ENCODE data around the gene PKP1.

Gene PKP1

GRCh38 chr1:201356236-201356635 lies 72.9 kb downstream of the PKP1 start:
- H3K27ac ChIP-seq, result no peak overlapping the region
- H3K4me1 ChIP-seq, result peaks cover 16% of the 10 kb centered on the region
- H3K36me3 ChIP-seq, result no peaks in the 10 kb centered on the region
- no peak overlapping the region for H3K9ac ChIP-seq
- H4K20me1 ChIP-seq, result no peaks in the 10 kb centered on the region
- no peak for TF ChIP-seq Cebpa-rat (IDR thresholded peaks at IDR 0.05)
- H3K4me3 ChIP-seq, result no peak overlapping the region
- no peak overlapping the region for H3K4me2 ChIP-seq
- H3K27me3 ChIP-seq, result no peaks in the 10 kb centered on the region
- H3K9me3 ChIP-seq, result no peaks in the 10 kb centered on the region

DNA sequence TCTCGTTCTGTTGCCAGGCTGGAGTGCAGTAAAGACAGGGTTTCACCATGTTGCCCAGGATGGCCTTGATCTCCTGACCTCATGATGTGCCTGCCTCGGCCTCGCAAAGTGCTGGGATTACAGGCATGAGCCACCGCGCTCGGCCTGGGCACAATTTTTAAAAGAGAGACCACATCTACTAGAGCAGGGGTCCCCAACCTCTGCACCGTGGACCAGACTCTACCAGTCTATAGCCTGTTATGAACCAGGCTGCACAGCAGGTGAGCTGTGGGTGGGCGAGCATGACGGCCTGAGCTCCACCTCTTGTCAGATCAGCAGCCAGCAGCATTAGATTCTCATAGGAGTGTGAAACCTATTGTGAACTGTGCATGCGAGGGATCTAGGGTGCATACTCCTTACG lies 73.4 kb downstream of the PKP1 start:
- Histone ChIP-seq H3K9me3 (no peaks in the 10 kb centered on the region), H3K27ac (no peak overlapping the region), H3K4me1 (peaks cover 21% of the 10 kb centered on the region), H4K20me1 (no peaks in the 10 kb centered on the region), H3K9ac (no peak overlapping the region), H3K4me3 (no peak overlapping the region), H3K4me2 (no peak overlapping the region), H3K36me3 (no peaks in the 10 kb centered on the region), H3K27me3 (no peaks in the 10 kb centered on the region)
- no peak for TF ChIP-seq Cebpa-rat (IDR thresholded peaks at IDR 0.05)

DNA sequence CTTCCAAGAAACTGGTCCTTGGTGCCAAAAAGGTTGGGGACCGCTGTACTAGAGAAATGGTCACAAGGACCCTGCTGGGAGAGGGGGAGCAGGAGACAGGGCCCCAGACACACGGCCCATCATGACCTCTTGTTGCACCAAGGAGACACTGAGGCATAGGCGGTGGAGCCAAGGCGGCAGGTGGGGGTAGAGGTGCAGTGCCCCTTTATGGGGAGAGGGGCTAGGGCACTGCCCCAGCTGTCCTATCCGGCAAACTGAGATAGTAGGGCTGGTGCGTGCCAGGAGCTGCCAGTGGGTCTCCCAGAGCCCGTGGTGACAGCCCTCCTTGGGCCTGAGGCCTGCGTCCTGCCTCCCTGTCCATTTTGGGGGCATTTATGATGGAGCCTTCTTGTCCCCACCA lies 73.9 kb downstream of the PKP1 start:
- Histone ChIP-seq H3K4me1 (peaks cover 26% of the 10 kb centered on the region), H3K27me3 (no peaks in the 10 kb centered on the region), H4K20me1 (no peaks in the 10 kb centered on the region), H3K36me3 (no peaks in the 10 kb centered on the region), H3K9me3 (no peaks in the 10 kb centered on the region), H3K4me2 (no peak overlapping the region), H3K27ac (no peak overlapping the region), H3K4me3 (no peak overlapping the region), H3K9ac (no peak overlapping the region)
- TF ChIP-seq Cebpa-rat (IDR thresholded peaks at IDR 0.05), result no peak

- no peak for TF ChIP-seq Cebpa-rat (IDR thresholded peaks at IDR 0.05)
- no peak overlapping the region for H3K4me3 ChIP-seq
- no peaks in the 10 kb centered on the region for H3K27me3 ChIP-seq
- H3K9ac ChIP-seq, result no peak overlapping the region
- peaks cover 32% of the 10 kb centered on the region for H3K4me1 ChIP-seq
- no peaks in the 10 kb centered on the region for H4K20me1 ChIP-seq
- H3K27ac ChIP-seq, result no peak overlapping the region
- H3K36me3 ChIP-seq, result no peaks in the 10 kb centered on the region
- no peaks in the 10 kb centered on the region for H3K9me3 ChIP-seq
- no peak overlapping the region for H3K4me2 ChIP-seq
Measured at GRCh38 chr1:201357636-201358348, 74.5 kb downstream of the PKP1 start.

DNA sequence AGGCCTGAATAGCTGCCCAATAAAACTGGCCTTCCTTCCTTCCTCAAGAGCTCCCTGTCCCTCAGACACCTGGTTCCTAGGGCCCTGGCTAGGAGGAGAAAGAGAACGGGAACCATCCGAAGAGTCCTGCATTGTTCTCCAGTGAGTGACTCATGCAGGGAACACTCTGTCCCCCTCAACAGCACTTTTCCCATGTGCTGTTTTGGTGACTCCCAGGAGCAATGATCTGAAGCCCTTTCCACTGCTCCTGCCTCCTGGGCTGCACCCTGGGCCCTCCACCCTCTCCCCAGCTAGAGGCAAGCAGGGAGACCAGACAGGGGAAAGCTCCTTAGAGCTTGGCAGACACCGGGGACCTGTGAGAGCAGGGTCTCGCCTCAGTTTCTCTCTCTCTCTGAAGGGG lies 75.3 kb downstream of the PKP1 start:
- Histone ChIP-seq H3K9me3 (no peaks in the 10 kb centered on the region), H3K4me2 (no peak overlapping the region), H3K4me3 (no peak overlapping the region), H3K36me3 (no peaks in the 10 kb centered on the region), H3K9ac (no peak overlapping the region), H3K27ac (no peak overlapping the region), H3K27me3 (no peaks in the 10 kb centered on the region), H4K20me1 (no peaks in the 10 kb centered on the region), H3K4me1 (peaks cover 40% of the 10 kb centered on the region)
- TF ChIP-seq Cebpa-rat (IDR thresholded peaks at IDR 0.05), result no peak

GRCh38 chr1:201359031-201359872 lies 75.9 kb downstream of the PKP1 start:
- peak overlapping the region; percentile 54 for H3K27ac ChIP-seq
- no peak overlapping the region for H3K4me3 ChIP-seq
- TF ChIP-seq Cebpa-rat (IDR thresholded peaks at IDR 0.05), result no peak
- no peaks in the 10 kb centered on the region for H3K36me3 ChIP-seq
- peaks cover 47% of the 10 kb centered on the region for H3K4me1 ChIP-seq
- no peaks in the 10 kb centered on the region for H4K20me1 ChIP-seq
- peak overlapping the region; percentile 51 for H3K4me2 ChIP-seq
- H3K9ac ChIP-seq, result no peak overlapping the region
- no peaks in the 10 kb centered on the region for H3K27me3 ChIP-seq
- no peaks in the 10 kb centered on the region for H3K9me3 ChIP-seq

GRCh38 chr1:201359873-201360210 lies 76.5 kb downstream of the PKP1 start:
- Histone ChIP-seq H3K9me3 (no peaks in the 10 kb centered on the region), H3K27ac (no peak overlapping the region), H4K20me1 (no peaks in the 10 kb centered on the region), H3K27me3 (no peaks in the 10 kb centered on the region), H3K36me3 (no peaks in the 10 kb centered on the region), H3K4me3 (no peak overlapping the region), H3K4me1 (peaks cover 52% of the 10 kb centered on the region), H3K9ac (no peak overlapping the region), H3K4me2 (peak overlapping the region; percentile 51; the same call in 1 of the 2 replicates)
- no peak for TF ChIP-seq Cebpa-rat (IDR thresholded peaks at IDR 0.05)

DNA sequence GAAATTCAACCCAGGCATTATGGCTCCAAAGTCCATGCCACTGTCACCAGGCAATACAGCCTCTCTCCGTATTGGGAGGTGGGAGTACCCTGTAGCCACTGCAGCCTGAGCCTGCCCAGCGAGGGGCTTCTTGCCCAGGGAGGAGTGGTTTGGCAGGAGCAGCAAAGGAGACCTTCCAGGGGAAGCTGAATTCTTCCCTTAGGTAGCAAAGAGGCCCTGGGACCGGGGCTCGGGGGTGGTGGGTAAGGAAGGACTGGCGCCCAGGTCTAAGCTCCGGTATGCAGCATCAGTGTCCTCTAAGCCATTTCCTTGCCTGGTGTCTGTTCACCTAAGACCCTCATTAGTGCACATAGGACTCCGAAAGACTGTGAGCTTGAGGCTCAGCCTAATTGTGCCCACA lies 77.2 kb downstream of the PKP1 start:
- no peaks in the 10 kb centered on the region for H3K36me3 ChIP-seq
- peaks cover 59% of the 10 kb centered on the region for H3K4me1 ChIP-seq
- no peaks in the 10 kb centered on the region for H4K20me1 ChIP-seq
- H3K27me3 ChIP-seq, result no peaks in the 10 kb centered on the region
- no peak overlapping the region for H3K4me3 ChIP-seq
- no peak for TF ChIP-seq Cebpa-rat (IDR thresholded peaks at IDR 0.05)
- no peak overlapping the region for H3K4me2 ChIP-seq
- no peaks in the 10 kb centered on the region for H3K9me3 ChIP-seq
- H3K27ac ChIP-seq, result no peak overlapping the region
- no peak overlapping the region for H3K9ac ChIP-seq

GRCh38 chr1:201360901-201361651 lies 77.8 kb downstream of the PKP1 start:
- H3K4me3 ChIP-seq, result no peak overlapping the region
- H3K4me2 ChIP-seq, result peak overlapping the region; percentile 76
- H3K9ac ChIP-seq, result no peak overlapping the region
- no peaks in the 10 kb centered on the region for H4K20me1 ChIP-seq
- 0 out of 2 replicates have a peak overlapping the region, but pooled peaks have one; percentile 32 for H3K27ac ChIP-seq
- peaks cover 61% of the 10 kb centered on the region for H3K4me1 ChIP-seq
- H3K9me3 ChIP-seq, result no peaks in the 10 kb centered on the region
- H3K27me3 ChIP-seq, result no peaks in the 10 kb centered on the region
- H3K36me3 ChIP-seq, result no peaks in the 10 kb centered on the region
- TF ChIP-seq Cebpa-rat (IDR thresholded peaks at IDR 0.05), result no peak

Measured in BLaER1 (cell line).